GM19043 (cell line): ENCODE data around the gene ACTL8.

ENCODE experiments used
- ATAC-seq: cut with Tn5 transposase; IDR thresholded peaks from one replicate; pipeline ENCODE4 v1.9.1; 2021; ENCODE audit warnings: low read depth; ENCODE audit not compliant: unreplicated experiment

ACTL8 gene

DNA sequence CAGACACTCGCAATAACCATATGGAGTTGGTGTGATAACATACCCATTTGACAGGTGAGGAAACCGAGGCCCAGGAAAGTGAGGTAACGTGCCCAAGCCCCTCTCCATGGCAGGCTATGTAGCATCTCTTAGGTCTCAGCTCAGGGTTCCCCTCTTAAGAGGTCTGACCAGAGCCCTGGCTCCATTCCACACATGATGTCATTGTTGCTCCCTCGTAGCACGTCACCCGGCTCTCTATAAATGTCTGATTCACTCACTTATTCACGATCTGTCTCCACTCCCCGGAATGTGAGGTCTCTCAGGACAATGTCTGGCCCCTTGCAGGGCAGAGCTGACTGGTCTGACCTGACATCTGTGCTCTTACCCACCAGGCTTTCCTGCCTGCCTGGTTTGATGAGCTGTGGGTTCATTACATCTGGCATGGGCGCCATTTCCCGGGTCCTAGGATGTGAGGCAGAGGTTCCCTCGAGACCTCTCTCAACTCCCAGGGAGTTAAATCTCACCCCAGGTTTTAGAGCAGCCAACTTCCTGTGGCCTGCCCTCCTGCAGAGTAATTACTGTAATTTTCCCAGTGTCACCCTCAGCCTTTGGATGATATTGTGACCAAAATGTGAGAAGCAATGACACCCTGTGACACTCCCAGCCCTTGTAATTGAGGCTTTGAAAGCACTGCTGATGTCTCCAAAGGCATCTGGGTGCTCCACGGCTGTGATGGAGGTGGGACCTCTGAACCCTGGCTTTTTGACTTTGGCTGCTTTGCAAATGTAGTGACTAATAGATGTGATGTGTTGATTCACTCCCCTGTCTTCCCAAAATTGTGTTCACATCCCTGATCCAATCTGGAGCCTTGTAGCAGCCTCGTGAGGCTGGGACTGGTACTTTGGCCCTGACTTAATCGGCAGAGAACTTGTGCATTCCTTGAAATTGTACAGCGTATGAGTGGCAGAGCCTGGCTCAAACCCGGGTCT lies 10.6 kb downstream of the ACTL8 start:
- ATAC-seq, result no peak

GRCh38 chr1:17768651-17769241 lies 13.6 kb downstream of the ACTL8 start:
- no peak for ATAC-seq

DNA sequence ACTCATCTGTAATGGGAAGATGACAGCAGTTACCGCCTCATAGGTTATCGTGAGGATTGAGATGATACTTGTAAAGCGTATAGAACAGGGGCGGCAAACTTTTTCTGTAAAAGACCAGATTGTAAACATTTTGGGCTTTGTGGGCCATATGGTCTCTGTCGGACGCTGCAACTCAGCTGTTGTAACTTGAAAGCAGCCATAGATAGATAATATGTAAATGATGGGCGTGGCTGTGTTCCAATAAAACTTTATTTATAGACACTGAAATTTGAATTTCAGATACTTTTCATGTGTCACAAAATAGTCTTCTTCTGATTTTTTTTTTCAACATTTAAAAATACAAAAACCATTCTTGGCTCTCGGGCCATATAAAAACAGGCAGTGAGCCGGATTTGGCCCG lies 15.8 kb downstream of the ACTL8 start:
- no peak for ATAC-seq

DNA sequence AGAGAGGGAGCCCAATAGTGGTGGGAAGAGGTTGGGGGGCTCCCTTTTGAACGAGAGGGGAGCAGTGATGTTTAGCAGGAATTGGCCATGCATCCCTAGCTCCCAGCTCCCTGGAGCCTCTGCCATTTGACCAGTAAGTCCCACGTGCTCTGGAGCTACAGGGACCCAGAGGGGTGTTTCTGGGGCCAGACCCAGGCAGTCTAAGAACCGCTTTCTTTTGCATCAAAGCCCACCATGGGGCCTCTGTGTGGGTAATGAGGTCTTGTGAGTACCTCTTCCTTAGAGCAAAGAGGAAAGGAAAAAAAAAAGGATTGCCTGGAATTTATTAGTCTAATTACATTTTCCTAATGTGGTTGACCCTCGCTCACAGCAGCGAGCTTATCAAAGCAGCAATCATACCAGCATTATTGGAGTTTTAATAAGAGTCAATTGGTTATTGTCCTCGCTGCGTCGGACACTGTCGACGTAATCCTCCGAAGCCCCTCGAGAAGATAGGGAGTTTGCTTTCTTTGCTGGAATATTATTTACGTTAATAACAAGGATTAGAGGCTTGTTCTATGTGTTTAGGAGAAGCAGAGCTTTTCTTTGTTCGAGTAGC lies 17.6 kb downstream of the ACTL8 start:
- ATAC-seq, result no peak

- no peak for ATAC-seq
Observed at GRCh38 chr1:17773591-17774326, 18.6 kb downstream of the ACTL8 start.

GRCh38 chr1:17774452-17774851 lies 19.3 kb downstream of the ACTL8 start:
- no peak for ATAC-seq

- ATAC-seq, result no peak
Observed at GRCh38 chr1:17775796-17776195, 20.7 kb downstream of the ACTL8 start.

- ATAC-seq, result no peak
Observed at GRCh38 chr1:17776426-17776825, 21.3 kb downstream of the ACTL8 start.

GRCh38 chr1:17777330-17777729 lies 22.2 kb downstream of the ACTL8 start:
- no peak for ATAC-seq

- no peak for ATAC-seq
Observed at GRCh38 chr1:17777818-17778217, 22.7 kb downstream of the ACTL8 start.

GRCh38 chr1:17780916-17781315 lies 25.8 kb downstream of the ACTL8 start:
- no peak for ATAC-seq

DNA sequence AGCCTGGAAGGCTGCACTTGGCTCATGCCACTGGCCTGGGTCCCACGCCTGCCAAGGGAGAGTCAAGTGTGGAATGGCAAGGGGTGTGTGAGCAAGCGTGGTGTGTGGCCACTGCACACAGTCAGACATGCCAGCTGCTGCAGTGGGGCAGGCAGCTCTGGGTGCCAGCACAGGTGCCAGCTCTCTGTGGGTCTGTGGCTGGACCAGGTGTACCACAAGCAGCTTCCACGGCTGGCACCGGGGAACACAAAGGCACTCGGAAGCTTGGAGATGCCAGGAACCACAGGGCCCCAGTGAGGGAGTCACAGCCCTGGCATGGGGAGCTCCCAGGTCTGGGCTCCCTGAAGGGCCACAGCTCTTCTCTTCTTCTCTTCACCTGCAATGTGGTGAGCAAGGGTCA lies 34.8 kb downstream of the ACTL8 start:
- no peak for ATAC-seq

- ATAC-seq, result no peak
Observed at GRCh38 chr1:17790383-17791054, 35.4 kb downstream of the ACTL8 start.

DNA sequence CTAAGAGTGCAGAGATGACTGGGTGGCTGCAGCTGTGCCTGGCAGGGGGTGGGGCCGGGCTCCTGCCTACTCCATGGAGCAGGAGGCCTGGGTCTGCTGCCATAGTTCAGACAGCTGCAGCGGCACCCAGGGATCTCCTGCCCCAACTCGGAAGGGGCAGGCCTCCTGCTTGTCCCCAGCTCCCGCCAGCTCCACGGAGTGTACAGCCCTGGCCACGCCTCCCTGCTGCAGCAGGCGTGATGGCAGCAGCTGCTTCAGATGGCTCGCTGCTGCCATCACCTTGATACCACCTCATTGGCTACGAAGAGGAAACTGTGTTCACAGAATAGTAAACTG lies 35.9 kb downstream of the ACTL8 start:
- no peak for ATAC-seq

- no peak for ATAC-seq
Observed at GRCh38 chr1:17791480-17791879, 36.3 kb downstream of the ACTL8 start.

- ATAC-seq, result no peak
Observed at GRCh38 chr1:17792421-17792820, 37.3 kb downstream of the ACTL8 start.

DNA sequence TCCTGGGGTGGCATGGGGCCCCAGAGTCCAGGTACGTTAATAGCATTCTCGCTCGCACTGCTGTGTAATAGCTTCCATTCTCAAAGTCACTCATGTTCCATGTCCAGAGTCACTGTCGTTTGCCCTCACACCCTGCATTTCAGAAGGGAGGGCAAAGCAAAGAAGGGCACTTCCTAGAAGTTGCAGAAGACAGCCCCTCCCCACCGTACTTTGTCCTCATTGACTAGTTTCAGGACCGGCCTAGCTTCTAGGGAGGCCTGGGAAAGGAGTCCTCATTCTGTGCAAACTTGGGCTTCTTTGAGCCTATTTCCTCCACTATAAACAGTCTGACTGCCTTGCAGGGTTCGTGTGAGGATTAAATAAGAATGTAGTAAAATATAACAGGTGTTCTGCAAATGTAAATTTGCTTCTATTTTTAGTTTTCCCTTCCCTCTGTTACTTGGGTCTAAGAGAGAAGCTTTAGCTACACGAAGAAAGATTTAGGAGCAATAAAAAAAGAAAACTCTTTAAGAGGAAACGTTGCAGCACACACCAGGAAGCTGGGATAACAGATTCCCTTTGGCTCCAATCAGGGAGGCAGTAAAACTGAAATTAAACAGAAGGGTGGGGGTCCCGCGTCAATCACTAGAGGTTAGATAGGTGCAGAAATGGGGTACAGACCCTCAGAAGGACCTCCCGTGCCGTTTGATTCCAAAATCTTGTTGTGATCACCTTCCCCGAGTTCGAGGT lies 40.1 kb downstream of the ACTL8 start:
- no peak for ATAC-seq

GRCh38 chr1:17795836-17796645 lies 40.9 kb downstream of the ACTL8 start:
- ATAC-seq, result no peak

- ATAC-seq, result no peak
Observed at GRCh38 chr1:17797478-17797877, 42.3 kb downstream of the ACTL8 start.
